Mesendoderm (in vitro differentiated cells): Measurements from ENCODE around the gene SLC39A11.
"Not testable (repeated sequence)": the region's sequence is repeated elsewhere in the genome, so short reads cannot be mapped to it uniquely, and the experiment has no call there.

ENCODE experiments used
- DNase-seq: peaks from one replicate; pipeline ENCODE4 v3.0.0; 2013
- H2AK5ac ChIP-seq: 2 replicates; pipeline ENCODE4 v1.6.1; 2013; ENCODE audit warnings: low read length, inconsistent platforms
- H2BK120ac ChIP-seq: 2 replicates; pipeline ENCODE4 v1.6.1; 2013; ENCODE audit warnings: low read depth, mild to moderate bottlenecking, low read length, moderate library complexity, mixed read lengths
- H2BK15ac ChIP-seq: replicated peaks from 2 replicates; pipeline ENCODE4 v1.6.1; 2013; ENCODE audit warnings: low read depth, mild to moderate bottlenecking, moderate library complexity
- H2BK5ac ChIP-seq: 2 replicates; pipeline ENCODE4 v1.6.1; 2013; ENCODE audit warnings: low read length, inconsistent platforms
- H3K18ac ChIP-seq: 2 replicates; pipeline ENCODE4 v1.6.1; 2013; ENCODE audit warnings: mild to moderate bottlenecking, low read length, mixed read lengths
- H3K23ac ChIP-seq: one replicate; pipeline ENCODE4 v1.6.1; 2013; ENCODE audit warnings: low read length
- H3K27ac ChIP-seq: 2 replicates; pipeline ENCODE4 v1.5.1; 2013; ENCODE audit warnings: low read depth, mild to moderate bottlenecking, inconsistent platforms, low read length, moderate library complexity
- H3K27me3 ChIP-seq: 2 replicates; pipeline ENCODE4 v1.6.1; 2013; ENCODE audit warnings: low read length, control low read depth, mild to moderate bottlenecking, inconsistent platforms; ENCODE audit not compliant: insufficient read depth, poor library complexity
- H3K36me3 ChIP-seq: 2 replicates; pipeline ENCODE4 v1.6.1; 2013; ENCODE audit warnings: low read length, inconsistent platforms; ENCODE audit not compliant: control insufficient read depth, insufficient read depth
- H3K4ac ChIP-seq: one replicate; pipeline ENCODE4 v1.6.1; 2013; ENCODE audit warnings: low read depth, mild to moderate bottlenecking, low read length, moderate library complexity
- H3K4me1 ChIP-seq: 2 replicates; pipeline ENCODE4 v1.6.1; 2013; ENCODE audit warnings: low read depth, low read length, inconsistent platforms; ENCODE audit not compliant: control insufficient read depth
- H3K4me2 ChIP-seq: 2 replicates; pipeline ENCODE4 v1.6.1; 2013; ENCODE audit warnings: low read length
- H3K4me3 ChIP-seq: 2 replicates; pipeline ENCODE4 v1.5.1; 2013; ENCODE audit warnings: mild to moderate bottlenecking, low read length
- H3K56ac ChIP-seq: one replicate; pipeline ENCODE4 v1.6.1; 2013; ENCODE audit warnings: low read length
- H3K79me1 ChIP-seq: 2 replicates; pipeline ENCODE4 v1.6.1; 2013; ENCODE audit warnings: low read length, inconsistent platforms
- H3K79me2 ChIP-seq: 2 replicates; pipeline ENCODE4 v1.6.1; 2013; ENCODE audit warnings: mild to moderate bottlenecking, low read length; ENCODE audit not compliant: control insufficient read depth, insufficient read depth
- H3K9ac ChIP-seq: 2 replicates; pipeline ENCODE4 v1.6.1; 2013; ENCODE audit warnings: low read length, inconsistent platforms
- H4K5ac ChIP-seq: one replicate; pipeline ENCODE4 v1.6.1; 2013; ENCODE audit warnings: low read length
- H4K8ac ChIP-seq: one replicate; pipeline ENCODE4 v1.6.1; 2013; ENCODE audit warnings: low read depth, mild to moderate bottlenecking, control low read depth, low read length, moderate library complexity
- WGBS: extraction: QIAGEN DNeasy Blood & Tissue Kit; methylation state at CpG from one replicate; pipeline ENCODE4 v1.1.7; 2013; ENCODE audit warnings: low lambda C conversion rate, missing lambda C conversion rate; ENCODE audit not compliant: insufficient coverage; ENCODE audit errors: extremely low coverage; 5-methylcytosine and 5-hydroxymethylcytosine counted together

Gene SLC39A11

GRCh38 chr17:72782437-72782836 is 310.1 kb downstream of the SLC39A11 start:
- not testable (repeated sequence) for H3K4me3 ChIP-seq, H3K4me1 ChIP-seq, H3K9ac ChIP-seq, DNase-seq, H2BK120ac ChIP-seq, H3K4me2 ChIP-seq, H3K4ac ChIP-seq, H2BK15ac ChIP-seq, H3K27ac ChIP-seq, H3K23ac ChIP-seq, H4K5ac ChIP-seq, H2AK5ac ChIP-seq, H4K8ac ChIP-seq, H3K79me2 ChIP-seq, H2BK5ac ChIP-seq, H3K56ac ChIP-seq, H3K18ac ChIP-seq, H3K36me3 ChIP-seq, H3K79me1 ChIP-seq, H3K27me3 ChIP-seq
- no CpG with 5 or more reads among the region's 5 CpGs for WGBS

DNA sequence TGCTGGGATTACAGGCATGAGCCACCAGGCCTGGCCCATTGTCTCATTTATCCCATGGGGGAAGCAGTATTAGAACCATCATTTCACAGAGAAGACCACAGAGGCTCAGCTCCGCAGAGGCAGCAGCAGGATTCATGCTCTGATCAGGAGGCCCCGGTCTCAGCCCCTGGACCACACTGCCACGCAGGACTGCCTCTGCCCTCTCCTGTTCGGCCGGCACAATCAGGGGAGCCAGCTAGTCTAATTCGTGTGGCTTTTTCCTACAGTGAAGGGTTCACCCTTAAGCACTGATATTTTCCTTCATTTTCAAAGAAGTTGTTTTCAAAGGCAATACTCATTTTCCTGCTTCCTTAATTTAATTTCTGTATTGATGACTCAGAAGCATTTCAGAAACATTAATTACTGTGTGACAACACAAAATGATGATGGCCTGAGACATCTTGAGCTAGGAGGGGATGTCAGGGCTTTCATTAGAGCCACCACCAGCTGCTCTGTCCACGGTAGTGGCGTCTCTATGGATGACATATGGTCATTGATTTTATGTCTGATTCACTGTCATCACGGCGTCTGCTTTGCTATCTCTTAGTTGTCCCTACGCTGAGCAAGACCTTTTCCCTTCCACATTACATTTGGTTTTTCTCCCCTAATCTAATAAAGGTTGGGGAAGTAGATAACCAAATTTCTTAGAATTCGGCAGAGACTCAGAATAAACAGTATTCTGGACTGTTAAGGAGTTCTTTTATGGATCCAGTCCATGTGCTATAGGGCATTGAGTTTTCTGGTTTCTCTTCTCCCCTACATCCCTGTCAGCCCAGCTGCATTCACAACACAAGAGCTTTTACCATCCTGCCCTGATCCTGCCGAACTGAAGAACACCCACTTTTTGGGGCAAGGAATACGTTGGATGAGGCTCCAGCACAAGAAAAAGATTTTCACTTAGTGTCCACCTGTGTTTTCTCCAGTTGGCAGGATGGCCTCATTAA is 314.0 kb downstream of the SLC39A11 start:
- H2BK120ac ChIP-seq: no peak overlapping the region
- H3K4me2 ChIP-seq: no peak overlapping the region
- DNase-seq: no peak
- no peak overlapping the region for H4K8ac ChIP-seq
- H3K18ac ChIP-seq: no peak overlapping the region
- no CpG with 5 or more reads among the region's 14 CpGs for WGBS
- H2AK5ac ChIP-seq: no peak overlapping the region
- no peaks in the 10 kb centered on the region for H3K4me1 ChIP-seq
- no peaks in the 10 kb centered on the region for H3K79me1 ChIP-seq
- H3K56ac ChIP-seq: no peak overlapping the region
- no peak overlapping the region for H3K4me3 ChIP-seq
- no peaks in the 10 kb centered on the region for H3K79me2 ChIP-seq
- no peaks in the 10 kb centered on the region for H3K36me3 ChIP-seq
- H2BK15ac ChIP-seq: no peak overlapping the region
- no peak overlapping the region for H3K4ac ChIP-seq
- no peak overlapping the region for H3K27ac ChIP-seq
- H4K5ac ChIP-seq: no peak overlapping the region
- H3K9ac ChIP-seq: no peak overlapping the region
- no peak overlapping the region for H2BK5ac ChIP-seq
- no peak overlapping the region for H3K23ac ChIP-seq
- no peaks in the 10 kb centered on the region for H3K27me3 ChIP-seq

DNA sequence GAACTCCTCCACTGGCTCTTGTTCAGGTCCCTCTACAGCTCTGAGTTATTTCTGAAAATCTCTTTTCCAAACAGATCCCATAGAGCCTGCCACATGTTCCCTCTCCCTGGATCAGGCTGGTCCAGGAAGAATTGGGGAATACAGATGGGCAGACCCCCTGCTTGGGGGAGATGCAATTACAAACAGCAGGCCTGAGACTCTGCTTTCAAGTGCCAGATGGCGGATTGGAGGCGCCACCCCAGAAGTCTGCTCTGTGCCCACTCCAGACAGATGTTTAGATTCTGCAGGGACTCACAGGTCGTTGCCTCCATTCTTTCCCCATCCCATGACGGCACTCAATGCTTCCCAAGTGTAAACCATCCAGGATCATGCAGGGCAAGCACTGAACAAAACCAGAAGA is 316.6 kb downstream of the SLC39A11 start:
- Histone ChIP-seq H3K18ac (no peak overlapping the region), H3K4ac (no peak overlapping the region), H3K56ac (no peak overlapping the region), H3K79me2 (no peaks in the 10 kb centered on the region), H3K4me2 (no peak overlapping the region), H3K23ac (no peak overlapping the region), H3K4me3 (no peak overlapping the region), H2AK5ac (no peak overlapping the region), H3K9ac (no peak overlapping the region), H3K79me1 (no peaks in the 10 kb centered on the region), H4K5ac (no peak overlapping the region), H2BK15ac (no peak overlapping the region), H3K4me1 (no peaks in the 10 kb centered on the region), H3K27ac (no peak overlapping the region), H4K8ac (no peak overlapping the region), H2BK120ac (no peak overlapping the region), H2BK5ac (no peak overlapping the region), H3K36me3 (no peaks in the 10 kb centered on the region), H3K27me3 (no peaks in the 10 kb centered on the region)
- DNase-seq: no peak
- WGBS: no CpG with 5 or more reads among the region's 4 CpGs

DNA sequence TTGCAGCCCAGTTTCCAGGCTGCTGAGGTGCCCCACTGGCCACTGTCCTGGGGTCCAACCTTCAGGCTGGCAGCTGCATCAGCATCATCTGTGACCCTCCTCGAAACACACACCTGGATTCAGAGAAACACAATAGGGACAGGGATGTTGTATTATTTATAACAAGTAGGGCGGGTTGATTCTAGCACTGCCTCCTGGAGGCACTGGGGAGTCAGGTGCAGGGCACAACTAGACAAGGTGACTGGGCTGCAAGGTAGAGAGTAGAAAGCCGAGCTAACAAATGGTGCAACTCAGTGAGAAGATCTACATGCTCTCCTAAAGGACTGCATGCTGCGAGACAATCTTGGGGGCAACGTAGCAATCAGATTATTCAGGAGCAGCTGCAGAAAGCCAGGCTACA is 317.3 kb downstream of the SLC39A11 start:
- Histone ChIP-seq H2BK5ac (no peak overlapping the region), H2AK5ac (no peak overlapping the region), H4K8ac (no peak overlapping the region), H3K79me2 (no peaks in the 10 kb centered on the region), H3K27ac (no peak overlapping the region), H2BK120ac (no peak overlapping the region), H3K56ac (no peak overlapping the region), H3K9ac (no peak overlapping the region), H3K36me3 (no peaks in the 10 kb centered on the region), H4K5ac (no peak overlapping the region), H3K23ac (no peak overlapping the region), H2BK15ac (no peak overlapping the region), H3K79me1 (no peaks in the 10 kb centered on the region), H3K4me2 (no peak overlapping the region), H3K4me1 (no peaks in the 10 kb centered on the region), H3K4ac (no peak overlapping the region), H3K27me3 (no peaks in the 10 kb centered on the region), H3K4me3 (no peak overlapping the region), H3K18ac (no peak overlapping the region)
- no CpG with 5 or more reads among the region's 5 CpGs for WGBS
- no peak for DNase-seq

- H3K79me1 ChIP-seq: no peaks in the 10 kb centered on the region
- no peak overlapping the region for H3K9ac ChIP-seq
- no peak overlapping the region for H2BK5ac ChIP-seq
- no peak overlapping the region for H3K4ac ChIP-seq
- H3K4me3 ChIP-seq: no peak overlapping the region
- H2BK120ac ChIP-seq: no peak overlapping the region
- no peak overlapping the region for H3K23ac ChIP-seq
- no peak overlapping the region for H2BK15ac ChIP-seq
- no peaks in the 10 kb centered on the region for H3K36me3 ChIP-seq
- no peak overlapping the region for H3K4me2 ChIP-seq
- no peak overlapping the region for H3K18ac ChIP-seq
- no peak for DNase-seq
- H3K27ac ChIP-seq: no peak overlapping the region
- WGBS: no CpG with 5 or more reads among the region's 4 CpGs
- no peaks in the 10 kb centered on the region for H3K27me3 ChIP-seq
- H4K5ac ChIP-seq: no peak overlapping the region
- no peak overlapping the region for H2AK5ac ChIP-seq
- no peaks in the 10 kb centered on the region for H3K4me1 ChIP-seq
- H3K56ac ChIP-seq: no peak overlapping the region
- H3K79me2 ChIP-seq: no peaks in the 10 kb centered on the region
- no peak overlapping the region for H4K8ac ChIP-seq
These were observed 318.3 kb downstream of the SLC39A11 start for GRCh38 chr17:72774236-72774635.
